Myocyte (in vitro differentiated cells): ENCODE results near the gene SEC11A. TPM values are rescaled to one million over a fixed set of nuclear protein-coding genes. Genes with fewer than 3 reads are reported as not detected.
A peak's percentile ranks its signal among the peaks of the same experiment; 100 is the strongest.
"Not testable (repeated sequence)": the region's sequence is repeated elsewhere in the genome, so short reads cannot be mapped to it uniquely, and the experiment has no call there.

Experiments used
- DNase-seq: peaks from one replicate; pipeline ENCODE4 v3.0.0-alpha.2; 2012; ENCODE audit warnings: low read depth
- total RNA-seq: library from RNA; depleted of rRNA; stranded (reverse); fragments of >200 nt; gene quantifications from 2 replicates; pipeline ENCODE4 v1.2.3, GENCODE V29; 2014

Gene SEC11A
- total RNA-seq, 1 donor from 2014 or later = 178 TPM

- DNase-seq = no peak
Measured at GRCh38 chr15:84645496-84645895, 70.4 kb downstream of the SEC11A start.

DNA sequence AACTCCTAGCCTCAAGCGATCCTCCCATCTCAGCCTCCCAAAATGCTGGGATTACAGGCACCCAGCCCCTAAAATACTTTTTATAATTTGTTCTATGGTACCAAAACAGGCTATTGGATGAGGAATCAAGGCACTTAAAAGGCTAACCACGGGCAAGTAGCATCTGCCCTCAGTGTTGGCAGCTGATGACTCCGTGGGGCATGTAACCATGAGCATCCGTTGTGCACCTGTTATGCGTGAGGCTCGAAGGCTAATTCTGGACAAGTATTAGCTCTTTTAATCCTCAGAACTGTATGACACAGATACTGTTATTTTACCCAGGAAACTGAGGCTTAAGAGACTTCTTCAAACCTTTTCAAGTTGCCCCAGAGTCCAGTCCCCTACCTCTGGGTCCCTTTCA is 72.1 kb downstream of the SEC11A start:
- DNase-seq = peak; percentile 94

- not testable (repeated sequence) for DNase-seq
Measured at GRCh38 chr15:84642640-84643039, 73.3 kb downstream of the SEC11A start.

GRCh38 chr15:84641871-84642270 is 74.1 kb downstream of the SEC11A start:
- not testable (repeated sequence) for DNase-seq

- no peak for DNase-seq
Measured at GRCh38 chr15:84638103-84638502, 77.8 kb downstream of the SEC11A start.

DNA sequence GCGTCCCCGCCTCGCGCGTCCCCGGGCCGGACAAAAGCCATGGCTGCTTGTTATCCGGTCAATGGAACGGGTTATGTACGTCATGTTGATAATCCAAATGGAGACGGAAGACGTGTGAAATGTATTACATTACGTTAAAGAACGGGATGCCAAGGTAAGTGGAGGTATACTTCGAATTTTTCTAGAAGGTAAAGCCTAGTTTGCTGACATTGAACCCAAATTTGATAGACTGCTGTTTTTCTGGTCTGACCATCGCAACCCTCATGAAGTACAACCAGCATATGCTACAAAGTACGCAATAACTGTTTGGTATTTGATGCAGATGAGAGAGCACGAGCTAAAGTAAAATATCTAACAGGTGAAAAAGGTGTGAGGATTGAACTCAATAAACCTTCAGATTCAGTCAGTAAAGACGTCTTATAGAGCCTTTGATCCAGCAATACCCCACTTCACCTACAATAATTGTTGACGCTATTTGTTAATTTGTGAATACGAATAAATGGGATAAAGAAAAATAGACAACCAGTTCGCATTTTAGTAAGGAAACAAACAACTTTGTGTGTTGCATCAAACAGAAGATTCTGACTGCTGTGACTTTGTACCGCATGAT is 81.6 kb downstream of the SEC11A start:
- DNase-seq = no peak

- DNase-seq = peak; percentile 82
Measured at GRCh38 chr15:84633311-84634227, 82.4 kb downstream of the SEC11A start.

DNA sequence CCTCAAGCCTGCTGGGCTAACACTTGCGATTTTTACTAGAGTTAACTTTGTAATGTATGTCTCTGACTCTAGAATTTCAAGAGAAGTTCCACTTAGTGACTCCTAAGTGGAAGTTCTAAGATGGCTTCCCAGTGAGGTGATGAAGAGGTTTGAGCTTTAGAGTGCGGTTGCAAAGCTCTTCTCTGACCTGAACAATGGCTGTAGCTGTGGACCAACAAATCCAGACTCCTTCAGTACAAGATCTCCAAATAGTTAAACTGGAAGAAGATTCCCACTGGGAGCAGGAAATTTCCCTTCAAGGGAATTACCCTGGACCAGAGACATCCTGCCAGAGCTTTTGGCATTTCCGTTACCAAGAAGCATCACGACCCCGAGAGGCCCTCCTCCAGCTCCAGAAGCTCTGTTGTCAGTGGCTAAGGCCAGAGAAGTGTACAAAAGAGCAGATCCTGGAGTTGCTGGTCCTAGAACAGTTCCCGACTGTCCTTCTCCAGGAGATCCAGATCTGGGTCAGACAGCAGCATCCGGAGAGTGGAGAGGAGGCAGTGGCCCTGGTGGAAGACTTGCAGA is 84.2 kb downstream of the SEC11A start:
- DNase-seq = no peak

DNA sequence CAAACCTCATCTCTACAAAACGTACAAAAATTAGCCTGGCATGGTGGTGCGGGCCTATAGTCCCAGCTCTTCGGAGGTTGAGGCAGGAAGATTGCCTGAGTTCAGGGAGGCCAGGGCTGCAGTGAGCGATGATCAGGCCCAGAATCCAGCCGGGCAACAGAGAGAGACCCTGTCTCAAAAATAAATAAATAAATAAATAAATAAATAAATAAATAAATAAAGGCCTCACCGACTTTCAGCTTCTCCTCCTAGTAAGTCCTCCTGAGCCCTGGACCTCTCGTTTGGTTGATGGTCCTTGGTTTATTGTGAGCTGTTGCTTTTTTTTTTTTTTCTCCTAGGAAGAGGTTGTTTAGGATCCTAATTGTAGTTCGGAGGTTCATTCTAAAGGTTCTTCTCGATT is 86.9 kb downstream of the SEC11A start:
- no peak for DNase-seq

- no peak for DNase-seq
Measured at GRCh38 chr15:84625123-84625522, 90.8 kb downstream of the SEC11A start.

- no peak for DNase-seq
Measured at GRCh38 chr15:84624359-84624758, 91.6 kb downstream of the SEC11A start.

DNA sequence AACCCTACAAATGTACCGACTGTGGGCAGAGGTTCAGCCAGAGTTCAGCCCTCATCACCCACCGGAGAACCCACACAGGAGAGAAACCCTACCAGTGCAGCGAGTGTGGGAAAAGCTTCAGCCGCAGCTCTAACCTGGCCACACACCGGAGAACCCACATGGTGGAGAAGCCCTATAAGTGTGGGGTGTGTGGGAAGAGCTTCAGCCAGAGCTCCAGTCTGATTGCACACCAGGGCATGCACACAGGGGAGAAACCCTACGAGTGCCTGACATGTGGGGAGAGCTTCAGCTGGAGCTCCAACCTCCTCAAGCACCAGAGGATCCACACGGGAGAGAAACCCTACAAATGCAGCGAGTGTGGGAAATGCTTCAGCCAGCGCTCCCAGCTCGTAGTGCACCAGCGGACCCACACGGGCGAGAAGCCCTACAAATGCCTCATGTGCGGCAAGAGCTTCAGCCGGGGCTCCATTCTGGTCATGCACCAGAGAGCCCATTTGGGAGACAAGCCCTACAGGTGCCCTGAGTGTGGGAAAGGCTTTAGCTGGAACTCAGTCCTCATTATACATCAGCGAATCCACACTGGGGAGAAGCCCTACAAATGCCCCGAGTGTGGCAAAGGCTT is 94.5 kb downstream of the SEC11A start:
- no peak for DNase-seq

GRCh38 chr15:84620626-84621025 is 95.3 kb downstream of the SEC11A start:
- no peak for DNase-seq

Other genes with a start within 250 kb of the SEC11A start
- 13.3 and 20.1 TPM in 2 replicates for gene ZSCAN2, start 115.1 kb downstream of the SEC11A start, total RNA-seq
- gene WDR73, start 61.9 kb downstream of the SEC11A start, total RNA-seq = 18.9 and 24.5 TPM in 2 replicates
- gene NMB, start 57.9 kb downstream of the SEC11A start, total RNA-seq = 1.7 and 4.9 TPM in 2 replicates
- gene ZNF592, start 32.5 kb upstream of the SEC11A start, total RNA-seq = 13.3 and 13.7 TPM in 2 replicates
- 172 and 190 TPM in 2 replicates for gene ALPK3, start 101.2 kb upstream of the SEC11A start, total RNA-seq
- gene SLC28A1, start 168.5 kb upstream of the SEC11A start, total RNA-seq = not detected in 2 replicates